GM19467 (cell line): ENCODE measurements around the gene NTHL1.
"Not testable (repeated sequence)": the region's sequence is repeated elsewhere in the genome, so short reads cannot be mapped to it uniquely, and the experiment has no call there.

Experiments used
- ATAC-seq: cut with Tn5 transposase; IDR thresholded peaks from one replicate; pipeline ENCODE4 v1.9.1; 2021; ENCODE audit warnings: mild to moderate bottlenecking, moderate library complexity; ENCODE audit not compliant: unreplicated experiment

NTHL1 gene

GRCh38 chr16:2011726-2012125 lies 35.9 kb downstream of the NTHL1 start:
- ATAC-seq, result not testable (repeated sequence)

- peak; percentile 78 for ATAC-seq
Observed at GRCh38 chr16:2009791-2010510, 37.7 kb downstream of the NTHL1 start, which contains the start of gene ZNF598. Gene ZNF598, minus strand, starts transcription at chr16:2009821.

- peak; percentile 36 for ATAC-seq
Observed at GRCh38 chr16:2009164-2009711, 38.4 kb downstream of the NTHL1 start.

- ATAC-seq, result no peak
Observed at GRCh38 chr16:2008631-2009163, 38.9 kb downstream of the NTHL1 start.

GRCh38 chr16:2008009-2008526 lies 39.6 kb downstream of the NTHL1 start:
- no peak for ATAC-seq

- no peak for ATAC-seq
Observed at GRCh38 chr16:2007081-2007836, 40.4 kb downstream of the NTHL1 start.

GRCh38 chr16:2006317-2006716 lies 41.3 kb downstream of the NTHL1 start:
- no peak for ATAC-seq

GRCh38 chr16:2005646-2006045 lies 42.0 kb downstream of the NTHL1 start:
- ATAC-seq, result no peak

GRCh38 chr16:2004795-2005517 lies 42.7 kb downstream of the NTHL1 start:
- ATAC-seq, result no peak

GRCh38 chr16:2003827-2004641 lies 43.6 kb downstream of the NTHL1 start:
- peak; percentile 51 for ATAC-seq

GRCh38 chr16:2003231-2003826 lies 44.3 kb downstream of the NTHL1 start:
- ATAC-seq, result no peak

GRCh38 chr16:2002406-2003230 lies 45.0 kb downstream of the NTHL1 start:
- no peak for ATAC-seq

GRCh38 chr16:2001456-2002355 lies 45.9 kb downstream of the NTHL1 start:
- ATAC-seq, result no peak

- ATAC-seq, result no peak
Observed at GRCh38 chr16:2001035-2001434, 46.6 kb downstream of the NTHL1 start.

- ATAC-seq, result no peak
Observed at GRCh38 chr16:1999866-2000514, 47.6 kb downstream of the NTHL1 start.

- no peak for ATAC-seq
Observed at GRCh38 chr16:1998852-1999801, 48.5 kb downstream of the NTHL1 start.
